NOMO-1 treated with dmso at 0.1 percent for 144 hours (cell line): ENCODE results near the gene ARAP1.

Experiments
- DNase-seq: peaks from one replicate; lab custom pipeline; 2025; ENCODE audit not compliant: unreplicated experiment; lab: John Stamatoyannopoulos, UW

ARAP1 gene

DNA sequence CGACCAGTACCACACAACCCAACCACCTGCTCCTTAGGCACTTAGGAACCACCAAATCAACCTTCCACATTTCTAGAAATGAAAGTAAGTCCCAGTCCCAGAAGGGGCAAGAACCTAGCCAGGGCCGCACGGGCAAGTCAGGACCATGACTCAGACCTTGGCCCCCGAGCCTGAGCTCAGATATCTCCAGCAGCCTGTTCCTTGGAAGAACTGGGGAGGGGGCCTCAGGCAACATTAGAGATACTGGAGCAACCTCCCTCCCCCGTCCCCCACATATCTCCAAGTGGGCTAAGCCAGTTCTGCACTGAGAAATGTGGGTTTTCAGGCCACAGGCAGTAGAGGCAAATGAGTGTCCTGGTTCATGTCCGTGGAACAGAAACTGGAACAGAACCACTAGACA lies 7.7 kb downstream of the ARAP1 start:
- no peak for DNase-seq

- DNase-seq, result no peak
Observed at GRCh38 chr11:72743321-72744221, 8.6 kb downstream of the ARAP1 start.

GRCh38 chr11:72742513-72743320 lies 9.5 kb downstream of the ARAP1 start:
- no peak for DNase-seq

DNA sequence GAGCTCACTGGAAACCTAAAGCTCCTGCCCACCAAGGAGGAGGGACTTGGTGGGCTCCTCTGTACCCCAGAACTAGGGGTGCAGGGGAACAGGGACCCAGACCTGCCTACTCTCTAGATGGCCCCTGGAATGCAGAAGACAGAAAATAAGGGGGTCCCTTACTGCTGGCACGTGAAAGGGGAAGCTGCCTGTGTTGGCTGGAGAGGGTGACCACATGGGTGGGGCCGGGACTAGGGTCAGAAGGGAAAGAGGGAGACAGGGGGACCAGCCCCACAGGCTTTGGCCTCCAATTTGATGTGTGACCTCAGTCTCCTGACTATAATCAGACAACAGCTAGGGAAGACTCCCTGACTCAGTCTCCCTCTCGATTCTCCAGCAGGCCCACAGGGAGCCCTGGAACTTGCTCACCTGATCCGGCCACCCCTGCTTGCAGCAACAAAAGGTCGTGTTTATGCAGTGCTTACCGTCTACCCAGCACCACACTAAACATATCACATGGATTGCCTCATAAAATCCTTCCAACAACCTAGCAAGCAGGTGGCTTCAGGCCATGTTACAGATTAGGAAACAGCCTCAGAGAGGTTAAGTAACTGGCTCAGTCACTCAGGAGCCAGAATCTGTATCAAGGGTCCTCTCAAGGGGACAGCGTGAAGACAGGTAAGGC lies 10.2 kb downstream of the ARAP1 start:
- DNase-seq, result no peak

DNA sequence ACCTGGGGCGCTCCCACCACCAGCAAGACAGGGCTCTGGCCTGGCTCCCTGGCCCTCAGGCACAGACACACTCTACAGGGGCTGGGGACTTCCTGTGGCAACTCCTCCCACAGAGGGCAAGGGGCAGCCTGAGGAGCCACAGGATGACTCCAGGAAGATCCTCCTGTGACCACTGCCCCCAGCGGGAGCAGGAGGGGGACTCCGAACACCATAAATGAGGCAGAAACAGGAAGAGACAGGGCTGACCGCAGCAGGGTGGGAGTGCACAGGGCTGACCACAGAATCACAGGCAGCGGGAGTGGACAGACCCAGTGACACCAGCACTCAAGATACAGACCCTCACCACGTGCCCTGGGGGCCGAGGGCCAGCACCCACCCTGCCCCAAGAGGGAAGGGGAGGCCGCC lies 10.8 kb downstream of the ARAP1 start:
- DNase-seq, result peak; percentile 57

DNA sequence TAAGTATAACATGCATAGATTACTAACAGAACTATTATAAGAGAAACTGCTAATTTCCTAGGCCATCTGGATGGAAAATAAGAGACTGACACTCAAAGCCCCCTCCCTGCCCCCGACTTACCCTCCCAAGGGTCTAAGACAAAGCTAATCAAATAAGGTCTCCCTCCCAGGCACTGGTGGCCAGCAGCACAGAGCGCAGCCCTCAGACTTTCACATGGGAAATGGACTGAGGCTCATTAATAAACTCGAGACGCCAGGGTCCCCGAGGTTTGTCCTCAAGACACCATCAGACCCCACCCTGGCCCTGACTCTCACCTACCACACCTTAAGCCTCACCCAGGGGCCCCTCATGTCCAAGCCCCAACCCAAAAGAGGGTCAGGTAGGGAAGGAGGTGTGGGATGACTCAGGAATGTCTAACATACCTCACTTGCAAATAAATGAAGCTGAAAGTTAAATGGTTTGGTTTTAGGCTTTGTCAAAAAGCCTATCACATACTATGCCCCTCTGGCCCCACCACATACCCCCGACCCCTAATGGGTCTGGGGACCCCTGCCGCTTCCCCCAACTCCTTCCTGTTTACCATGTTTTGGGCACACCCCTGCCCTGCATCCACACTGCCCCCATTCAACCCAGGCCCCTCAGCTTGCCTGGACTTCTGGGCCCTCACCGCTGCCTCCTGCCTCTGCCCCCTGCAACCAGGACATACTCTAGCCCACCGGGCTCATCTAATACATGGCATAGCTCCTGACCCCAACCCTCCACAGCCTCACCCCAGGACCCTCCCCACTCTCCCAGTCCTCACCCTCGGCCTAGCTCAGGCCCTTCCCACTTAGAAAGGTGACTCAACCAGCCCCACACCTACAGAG lies 11.4 kb downstream of the ARAP1 start:
- no peak for DNase-seq

DNA sequence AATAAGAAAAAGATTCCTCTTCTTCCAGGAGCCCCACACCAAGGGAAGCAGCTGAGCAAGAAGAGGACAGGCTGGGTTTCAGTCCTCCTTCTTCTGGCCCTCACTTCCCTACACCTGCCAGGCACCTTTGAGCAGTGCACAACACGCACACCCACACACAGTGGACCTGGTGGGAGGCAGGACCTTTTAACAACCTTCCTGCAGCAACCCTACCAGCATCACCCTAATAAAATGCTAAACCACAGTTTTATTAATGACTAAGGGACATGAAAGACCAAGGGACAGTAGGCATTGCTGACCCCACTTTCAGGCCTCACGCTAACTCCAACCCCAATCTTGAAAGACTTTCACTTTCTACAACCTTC lies 12.2 kb downstream of the ARAP1 start:
- DNase-seq, result no peak

- DNase-seq, result no peak
Observed at GRCh38 chr11:72739240-72740059, 12.8 kb downstream of the ARAP1 start.

- DNase-seq, result peak; percentile 71
Observed at GRCh38 chr11:72738199-72739141, 13.7 kb downstream of the ARAP1 start.

DNA sequence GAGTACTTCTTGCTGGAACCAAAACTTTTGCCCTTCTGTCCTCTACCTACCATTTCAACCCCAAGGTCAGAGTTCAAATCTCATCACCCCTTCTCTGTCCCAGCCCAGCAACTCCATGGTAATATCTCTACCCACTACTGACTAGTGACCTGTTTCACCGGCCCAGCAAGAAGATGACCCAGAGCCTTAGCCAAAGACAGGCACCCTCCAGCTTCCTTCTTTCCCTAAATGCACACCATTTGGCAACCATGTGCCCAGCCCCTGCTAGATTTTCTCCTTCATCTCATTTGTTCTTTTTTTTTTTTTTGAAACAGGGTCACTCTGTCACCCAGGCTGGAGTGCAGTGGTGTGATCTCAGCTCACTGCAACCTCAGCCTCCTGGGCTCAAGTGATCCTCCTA lies 14.9 kb downstream of the ARAP1 start:
- DNase-seq, result no peak

GRCh38 chr11:72736452-72737069 lies 15.6 kb downstream of the ARAP1 start:
- DNase-seq, result peak; percentile 85

DNA sequence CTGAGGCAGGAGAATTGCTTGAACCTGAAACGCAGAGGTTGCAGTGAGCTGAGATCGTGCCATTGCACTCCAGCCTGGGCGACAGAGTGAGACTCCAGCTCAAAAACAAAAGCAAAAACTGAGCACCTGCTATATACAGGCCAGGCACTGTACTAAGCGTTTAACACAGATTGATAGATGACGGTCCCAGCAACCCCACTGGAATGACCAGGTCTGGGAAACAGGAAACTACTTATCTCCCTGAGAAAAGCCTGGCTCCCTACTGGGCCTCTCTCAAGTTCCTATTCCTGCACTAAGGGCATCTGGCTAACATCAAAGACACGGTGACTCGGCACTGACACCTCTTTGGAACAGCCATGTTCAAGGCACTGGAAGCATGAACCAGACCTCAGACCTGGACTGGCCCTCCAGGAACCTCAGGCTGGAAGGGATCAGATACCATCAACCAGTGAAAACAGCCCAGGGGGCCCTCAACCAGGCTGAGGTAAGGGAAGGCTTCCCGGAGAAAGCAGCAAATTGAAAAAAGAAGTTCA lies 16.6 kb downstream of the ARAP1 start:
- no peak for DNase-seq

DNA sequence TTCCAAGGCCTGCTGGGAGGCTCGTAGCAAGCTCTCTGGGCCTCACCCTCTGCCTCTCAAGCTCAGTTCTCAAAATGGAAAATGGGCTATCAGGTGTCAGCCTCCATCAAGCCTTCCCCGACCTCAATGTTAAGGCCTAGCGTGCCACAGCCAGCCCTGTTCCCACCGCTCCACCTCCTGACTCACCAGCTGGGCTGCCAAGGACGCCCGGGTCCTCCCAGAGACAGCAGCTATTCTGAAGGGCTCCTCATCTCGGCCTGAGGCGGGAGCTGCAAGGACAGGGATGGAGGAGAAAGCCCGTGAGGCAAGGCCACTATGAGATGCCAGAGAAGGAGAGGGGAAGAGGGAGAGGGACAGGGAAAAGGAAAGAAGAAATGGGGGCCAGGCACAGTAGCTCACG lies 19.9 kb downstream of the ARAP1 start:
- no peak for DNase-seq

DNA sequence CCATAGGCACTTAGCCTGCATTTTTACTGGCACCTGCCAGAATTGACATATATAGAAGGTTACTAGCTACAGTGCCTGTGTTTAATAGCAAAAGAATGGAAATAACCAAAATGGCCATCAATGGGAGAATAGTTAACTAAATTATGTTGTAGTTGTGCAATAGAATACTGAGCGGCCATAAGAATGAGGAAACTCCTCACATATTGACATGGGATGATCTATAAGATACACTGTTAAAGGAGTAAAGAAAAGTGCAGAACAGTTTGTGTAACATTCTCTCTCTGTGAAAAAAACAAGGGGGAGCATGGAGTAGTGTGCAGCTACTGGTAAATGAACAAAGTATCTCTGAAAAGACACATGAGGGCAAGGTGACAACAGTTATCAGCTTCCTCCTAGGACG lies 21.5 kb downstream of the ARAP1 start:
- no peak for DNase-seq

DNA sequence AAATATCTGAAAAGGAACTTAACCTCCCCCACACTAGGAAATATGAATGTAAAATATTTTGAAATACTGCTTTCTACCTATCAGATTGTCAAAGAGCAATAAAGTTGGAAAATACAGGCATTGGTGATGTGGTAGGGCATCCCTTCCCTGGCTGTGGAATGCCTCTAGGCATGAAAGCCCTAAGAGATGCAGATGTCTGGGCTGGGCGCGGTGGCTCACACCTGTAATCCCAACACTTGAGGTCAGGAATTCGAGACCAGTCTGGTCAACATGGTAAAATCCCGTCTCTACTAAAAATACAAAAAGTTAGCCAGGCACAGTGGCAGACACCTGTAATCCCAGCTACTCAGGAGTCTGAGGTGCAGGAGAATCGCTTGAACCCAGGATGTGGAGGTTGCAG lies 22.0 kb downstream of the ARAP1 start:
- no peak for DNase-seq

- DNase-seq, result no peak
Observed at GRCh38 chr11:72727521-72727920, 24.7 kb downstream of the ARAP1 start.

- no peak for DNase-seq
Observed at GRCh38 chr11:72726266-72727220, 25.7 kb downstream of the ARAP1 start.
